ENCODE data around the gene GPR173. TPM values are rescaled to one million over a fixed set of nuclear protein-coding genes. Genes with fewer than 3 reads are reported as not detected.

GPR173 gene
- total RNA-seq, 3 donors from 2014 or later = 0.38 to 2.2 (median 1.3) TPM

- no peak for DNase-seq
- H3K36me3 ChIP-seq (ENCODE audit: low read depth) = no peaks in the 10 kb centered on the region
- intact Hi-C loops (cut with DNase I, micrococcal nuclease) = no loop called here
- no peaks in the 10 kb centered on the region for H3K9me3 ChIP-seq
- no peak for ATAC-seq
- no peak for TF ChIP-seq CTCF (IDR thresholded peaks at IDR 0.05)
- H3K4me1 ChIP-seq (ENCODE audit: low read depth) = no peaks in the 10 kb centered on the region
- H3K4me3 ChIP-seq = no peak overlapping the region
Measured at GRCh38 chrX:53077207-53078197, 28.9 kb downstream of the GPR173 start.

- H3K4me3 ChIP-seq = no peak overlapping the region
- no peaks in the 10 kb centered on the region for H3K9me3 ChIP-seq
- ATAC-seq = no peak
- TF ChIP-seq CTCF (IDR thresholded peaks at IDR 0.05) = no peak
- H3K4me1 ChIP-seq (ENCODE audit: low read depth) = no peaks in the 10 kb centered on the region
- intact Hi-C loops (cut with DNase I, micrococcal nuclease) = no loop called here
- no peak for DNase-seq
- no peaks in the 10 kb centered on the region for H3K36me3 ChIP-seq (ENCODE audit: low read depth)
Measured at GRCh38 chrX:53078943-53079342, 30.4 kb downstream of the GPR173 start.

GRCh38 chrX:53080628-53081580 is 32.3 kb downstream of the GPR173 start:
- TF ChIP-seq CTCF (IDR thresholded peaks at IDR 0.05) = no peak
- H3K36me3 ChIP-seq (ENCODE audit: low read depth) = no peaks in the 10 kb centered on the region
- no peak for DNase-seq
- no peaks in the 10 kb centered on the region for H3K9me3 ChIP-seq
- H3K4me3 ChIP-seq = no peak overlapping the region
- ATAC-seq = no peak
- no peaks in the 10 kb centered on the region for H3K4me1 ChIP-seq (ENCODE audit: low read depth)
- intact Hi-C loops (cut with DNase I, micrococcal nuclease) = no loop called here

- intact Hi-C loops (cut with DNase I, micrococcal nuclease) = no loop called here
- ATAC-seq = peak; percentile 97
Measured at GRCh38 chrX:53081925-53082772, 33.6 kb downstream of the GPR173 start, which contains the start of gene TSPYL2. TSPYL2 (plus strand) TSS chrX:53082367; CDS start chrX:53082499, 132 bp downstream.

More at GRCh38 chrX:53081925-53082772, 33.6 kb downstream of the GPR173 start, which contains the start of gene TSPYL2:
- TF ChIP-seq CTCF (IDR thresholded peaks at IDR 0.05) = no peak
- Histone ChIP-seq H3K9me3 (no peaks in the 10 kb centered on the region), H3K4me1 (ENCODE audit: low read depth) (no peaks in the 10 kb centered on the region), H3K4me3 (peak within 1 kb of the TSS; percentile 24), H3K36me3 (ENCODE audit: low read depth) (no peaks in the 10 kb centered on the region)
- peak; percentile 87 to 95 (median 93) for DNase-seq
